GM19240 (cell line): Measurements from ENCODE around the gene MUC6.

ENCODE experiments used
- DNase-seq: peaks from one replicate; pipeline ENCODE4 v3.0.0; 2011; ENCODE audit warnings: low spot score; ENCODE audit not compliant: insufficient read length

Gene MUC6

DNA sequence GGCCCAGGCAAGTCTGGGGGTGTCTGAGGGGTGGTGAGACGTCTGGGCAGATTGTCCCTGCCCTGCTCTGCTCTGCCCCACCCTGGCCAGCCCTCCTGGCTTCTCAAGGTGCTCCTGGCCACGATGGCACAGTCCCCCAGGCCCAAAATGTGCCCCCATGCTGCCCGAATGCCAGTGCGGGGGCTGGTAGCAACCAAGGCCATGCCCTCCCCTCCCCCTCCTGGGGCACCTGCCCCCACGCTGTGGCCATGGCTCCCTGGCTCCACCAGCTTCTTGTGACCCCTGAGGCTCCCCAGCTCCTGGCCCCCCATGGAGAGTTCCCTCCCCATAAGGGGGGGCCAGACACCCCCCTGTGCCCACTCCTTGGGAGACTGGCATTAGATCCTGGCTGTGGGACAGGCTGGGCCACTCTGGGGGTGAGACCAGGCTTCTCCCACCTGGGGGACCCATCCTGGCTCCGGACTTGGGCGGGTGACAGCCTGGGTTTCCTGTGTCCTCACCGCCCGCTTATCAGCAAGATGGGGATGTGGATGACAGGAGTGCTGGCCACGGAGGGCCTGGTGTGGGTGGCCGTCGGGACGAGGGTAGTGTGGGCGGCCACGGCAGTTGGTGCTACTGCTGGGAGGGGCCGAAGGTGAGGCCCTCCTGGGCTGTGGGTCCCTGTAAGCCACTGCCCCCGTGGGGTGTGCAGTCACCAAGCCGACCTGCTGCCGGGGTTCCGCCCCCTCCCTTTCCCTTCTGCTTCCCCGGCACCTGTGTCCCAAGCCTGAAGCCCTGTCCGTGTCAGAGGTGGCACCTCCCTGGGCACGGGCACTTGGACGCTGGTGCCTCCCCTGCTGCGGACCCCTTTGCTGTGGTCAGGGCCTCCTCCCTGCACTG, 15.9 kb upstream of the MUC6 start:
- DNase-seq = no peak

DNA sequence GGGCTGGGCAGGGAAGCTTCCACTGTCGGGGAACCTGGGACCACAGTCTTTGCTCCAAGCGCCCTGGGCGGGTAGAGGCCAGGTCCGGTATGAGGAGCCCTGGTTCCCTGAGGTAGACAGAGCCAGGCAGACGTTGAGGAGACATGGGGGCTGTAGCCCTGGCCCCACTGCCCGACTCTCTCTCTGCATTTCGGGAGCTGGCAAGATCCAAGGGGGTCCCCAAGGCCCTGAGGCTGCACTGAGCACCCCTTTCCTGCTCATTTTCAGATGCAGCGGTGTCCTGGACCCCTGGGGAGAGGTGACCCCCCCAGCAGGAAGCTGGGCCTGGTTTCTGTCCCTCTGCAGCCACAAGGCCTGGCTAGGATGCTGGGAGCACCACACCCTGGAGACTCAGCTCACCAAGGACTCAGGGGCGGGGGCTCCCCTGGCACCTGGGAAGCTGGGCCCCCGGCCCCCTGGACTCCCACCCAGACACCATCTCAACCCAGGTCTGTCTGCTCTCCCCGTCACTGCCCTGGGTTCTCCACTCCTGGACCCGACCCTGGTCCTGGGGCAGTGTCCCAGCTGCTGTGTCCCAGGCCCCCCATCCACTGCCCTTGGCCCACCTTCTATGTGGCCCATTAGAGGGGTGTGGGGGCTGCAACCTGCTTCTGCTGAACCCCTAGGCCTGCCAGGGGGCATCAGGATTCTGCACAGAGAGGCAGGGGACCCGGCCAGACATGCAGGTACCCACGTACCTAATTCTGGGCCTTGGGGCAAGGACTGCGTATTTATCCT, 15.0 kb upstream of the MUC6 start:
- DNase-seq = no peak

DNA sequence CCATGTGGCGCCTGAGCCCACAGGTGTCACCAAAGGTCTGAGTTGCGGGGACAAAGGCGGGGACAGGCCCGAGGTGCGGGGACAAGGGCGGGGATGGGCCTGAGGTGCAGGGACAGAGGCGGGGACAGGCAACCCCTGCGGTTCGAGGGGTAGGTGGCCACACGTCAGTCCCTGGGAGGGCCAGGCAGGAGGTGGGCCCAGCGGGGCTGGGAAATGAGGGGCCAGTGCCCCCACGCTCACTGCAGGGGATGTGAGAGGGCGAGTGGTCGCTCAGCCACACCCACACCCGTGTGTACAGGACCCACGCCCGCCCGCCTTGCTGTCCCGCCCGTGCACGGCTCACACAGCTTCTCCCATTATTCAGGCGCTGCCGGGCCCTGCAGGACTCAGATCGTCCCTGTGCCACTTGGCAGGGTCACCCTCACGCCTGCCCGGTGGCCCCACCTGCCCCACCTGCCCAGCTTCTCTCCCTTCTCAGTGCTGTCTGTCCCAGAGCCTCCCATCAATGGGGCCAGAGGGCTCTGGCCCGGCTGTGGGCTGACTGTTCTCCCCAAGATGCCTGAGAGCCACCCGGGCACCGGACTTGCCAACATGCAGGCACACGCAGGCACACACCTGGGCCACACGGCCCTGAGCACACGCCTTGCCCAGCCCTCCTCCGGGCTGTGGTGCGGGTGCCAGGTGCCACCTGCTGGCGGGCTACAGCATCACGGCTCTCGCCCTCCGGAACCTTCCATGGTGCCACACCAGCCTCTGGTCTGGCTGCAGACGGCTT, 14.2 kb upstream of the MUC6 start:
- DNase-seq = peak; percentile 92

DNA sequence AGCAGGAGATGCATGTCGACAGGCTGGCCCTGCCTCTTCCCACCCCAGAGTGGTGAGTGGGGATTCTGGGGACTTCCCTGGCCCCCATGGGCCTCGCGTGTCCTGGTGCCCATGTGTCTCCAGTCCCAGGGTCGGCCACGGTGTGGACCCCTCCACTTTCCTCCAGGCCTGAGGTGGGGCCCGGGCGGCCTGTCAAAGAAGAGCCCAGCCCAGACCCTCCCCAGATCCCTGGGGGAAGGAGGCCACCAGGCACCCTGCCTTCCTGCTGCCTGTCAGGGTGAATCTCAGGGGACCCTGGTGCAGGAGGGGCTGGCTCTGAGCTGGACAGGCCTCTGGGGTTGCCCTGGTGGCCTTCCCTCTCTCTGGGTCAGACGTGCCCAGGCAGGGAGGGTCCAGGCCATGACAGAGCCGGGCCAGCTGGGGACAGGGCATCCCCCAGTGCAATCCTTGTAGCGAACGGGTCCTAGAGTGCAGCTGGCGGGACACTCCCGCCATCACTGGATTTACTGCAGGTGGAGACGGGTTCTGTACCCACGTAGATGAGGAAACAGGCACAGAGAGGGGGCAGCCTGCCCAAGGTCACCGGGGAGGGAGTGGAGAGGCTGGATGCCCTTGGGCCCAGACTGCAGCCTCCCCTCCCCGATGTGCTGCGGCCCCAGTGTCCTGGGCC, 13.5 kb upstream of the MUC6 start:
- DNase-seq = no peak

DNA sequence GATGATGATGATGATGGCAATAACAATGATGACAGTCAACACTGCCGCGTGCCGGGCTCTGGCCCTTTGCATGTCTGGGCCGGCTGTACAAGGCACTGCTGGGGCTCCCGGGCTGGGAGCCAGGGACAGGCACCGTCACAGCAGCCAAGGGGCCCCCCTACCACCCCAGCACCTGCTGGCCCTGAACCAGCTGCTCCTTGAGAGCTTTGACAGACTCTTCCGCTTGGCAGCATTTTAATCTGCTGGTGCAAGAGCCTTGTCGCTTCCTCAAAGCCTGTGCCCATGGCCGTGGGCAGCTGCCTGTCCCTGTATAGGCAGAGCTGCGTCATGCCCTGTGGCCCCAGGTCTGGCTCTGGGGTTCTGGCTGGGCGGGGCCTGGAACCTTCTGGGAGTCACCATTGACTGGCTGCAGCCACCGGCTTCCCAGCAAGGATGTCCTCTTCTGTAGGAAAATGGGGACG, 12.9 kb upstream of the MUC6 start:
- DNase-seq = no peak

DNA sequence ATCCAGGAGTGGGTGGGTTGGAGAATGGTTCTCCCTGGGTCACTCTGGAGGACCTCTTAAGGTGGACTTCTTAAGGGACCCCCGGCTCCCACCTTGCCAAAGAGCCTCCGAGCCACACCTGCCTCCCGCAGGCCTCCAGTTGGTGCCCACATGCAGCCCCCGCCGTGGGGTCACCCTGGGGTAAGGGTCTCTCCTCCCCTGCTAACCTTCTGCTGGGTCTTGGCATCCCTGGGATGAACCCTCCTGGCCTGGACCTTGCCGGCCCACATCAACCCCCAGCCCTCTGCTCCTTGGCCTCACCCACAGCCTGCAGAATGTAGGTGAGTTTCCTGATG, 12.5 kb upstream of the MUC6 start:
- no peak for DNase-seq

DNA sequence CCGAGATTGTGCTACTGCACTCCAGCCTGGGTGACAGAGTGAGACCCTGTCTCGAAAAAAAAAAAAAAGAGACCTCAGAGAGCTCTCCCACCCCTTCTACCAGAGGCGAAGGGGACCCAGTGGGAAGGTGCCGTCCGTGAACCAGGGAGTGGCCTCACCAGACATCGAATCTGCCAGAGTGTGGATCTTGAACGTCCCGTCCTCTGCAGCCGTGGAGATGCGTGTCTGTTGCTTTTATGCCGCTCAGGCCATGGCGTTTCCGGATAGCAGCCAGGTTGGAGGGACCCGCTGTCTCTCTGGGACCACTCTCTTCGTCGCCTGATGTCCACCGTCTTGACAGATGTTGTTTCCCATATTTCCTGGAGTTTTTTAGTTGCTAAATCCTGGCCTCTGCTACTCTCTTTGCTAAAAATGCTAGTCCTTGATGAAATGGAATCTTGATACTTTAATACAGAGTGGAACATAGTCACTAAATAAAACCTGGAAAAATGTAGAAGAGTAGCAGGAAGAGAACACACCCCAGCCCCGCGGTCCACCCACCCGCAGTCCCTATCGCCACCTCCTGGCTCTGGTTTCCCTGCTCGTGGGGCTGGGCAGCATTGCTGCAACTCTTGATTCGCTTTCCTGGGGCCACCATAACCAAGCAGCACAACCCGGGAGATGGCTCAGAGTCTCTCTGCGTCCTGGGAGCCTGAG, 12.0 kb upstream of the MUC6 start:
- DNase-seq = no peak

DNA sequence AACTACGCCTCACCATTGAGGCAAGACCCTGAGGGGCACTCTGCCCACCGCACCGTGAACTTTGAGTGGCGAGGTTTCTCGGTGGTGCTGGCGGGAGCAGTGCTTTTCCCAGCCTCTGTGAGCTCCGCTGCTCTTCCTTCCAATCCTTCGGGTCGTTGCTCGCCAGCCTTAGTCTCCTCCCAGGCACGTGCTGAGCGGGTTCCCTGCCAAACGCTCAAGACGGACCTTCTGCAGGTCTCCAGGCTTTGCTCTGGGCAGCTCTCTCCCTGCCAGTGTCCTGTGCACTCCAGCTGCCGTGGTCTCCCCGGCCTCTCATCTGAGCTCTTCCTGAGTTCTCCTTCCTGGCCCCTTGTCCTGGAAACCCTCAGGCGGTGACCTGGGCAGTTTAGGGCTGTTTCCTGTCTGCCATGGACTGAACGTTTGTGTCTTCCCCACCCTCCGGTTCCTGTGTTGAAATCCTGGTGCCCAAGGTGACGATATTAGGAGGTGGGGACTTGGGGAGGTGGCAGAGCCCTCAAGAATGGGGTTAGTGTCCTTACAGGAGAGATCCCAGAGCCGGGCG, 11.2 kb upstream of the MUC6 start:
- DNase-seq = no peak

DNA sequence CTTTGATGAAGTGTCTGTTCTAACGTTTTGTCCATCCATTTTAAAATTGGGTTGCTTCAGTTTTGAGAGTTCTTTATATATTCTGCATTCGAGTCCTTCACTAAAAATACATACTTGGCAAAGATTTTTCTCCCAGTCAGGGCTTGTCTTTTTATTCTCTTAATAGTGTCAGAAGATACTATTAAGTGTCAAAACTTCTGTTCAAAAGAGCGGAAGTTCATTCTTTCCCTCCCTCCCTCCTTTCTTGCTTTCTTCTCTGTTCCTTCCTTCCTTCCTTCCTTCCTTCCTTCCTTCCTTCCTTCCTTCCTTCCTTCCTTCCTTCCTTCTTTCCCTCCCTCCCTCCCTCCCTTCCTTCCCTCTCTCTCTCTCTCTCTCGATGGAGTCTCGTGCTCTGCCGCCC, 7.6 kb upstream of the MUC6 start:
- no peak for DNase-seq

DNA sequence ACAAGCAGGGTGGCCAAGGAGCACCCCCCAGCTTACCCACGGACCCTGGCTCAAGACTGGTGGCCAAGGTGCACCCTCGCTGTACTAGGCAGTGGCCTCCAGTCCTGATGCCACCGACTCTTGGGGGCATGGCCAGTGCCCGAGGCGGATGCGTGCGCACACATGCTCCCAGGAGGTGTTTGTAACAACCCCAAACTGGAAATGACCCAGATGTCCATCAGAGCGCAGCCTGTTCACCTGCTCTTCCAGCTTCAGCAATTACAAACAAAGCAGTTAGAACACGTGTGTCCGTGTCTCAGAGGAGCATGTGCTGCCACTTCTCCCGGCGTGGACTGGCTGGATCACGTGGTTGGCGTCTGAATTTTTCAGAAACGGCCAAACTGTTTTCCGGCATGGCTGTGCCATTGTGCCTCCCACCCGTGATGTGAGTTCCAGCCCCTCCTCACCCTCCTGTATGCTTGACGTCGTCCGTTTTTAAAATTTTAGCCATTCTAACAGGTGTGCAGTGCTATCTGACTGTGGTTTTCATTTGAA, 7.1 kb upstream of the MUC6 start:
- DNase-seq = no peak

DNA sequence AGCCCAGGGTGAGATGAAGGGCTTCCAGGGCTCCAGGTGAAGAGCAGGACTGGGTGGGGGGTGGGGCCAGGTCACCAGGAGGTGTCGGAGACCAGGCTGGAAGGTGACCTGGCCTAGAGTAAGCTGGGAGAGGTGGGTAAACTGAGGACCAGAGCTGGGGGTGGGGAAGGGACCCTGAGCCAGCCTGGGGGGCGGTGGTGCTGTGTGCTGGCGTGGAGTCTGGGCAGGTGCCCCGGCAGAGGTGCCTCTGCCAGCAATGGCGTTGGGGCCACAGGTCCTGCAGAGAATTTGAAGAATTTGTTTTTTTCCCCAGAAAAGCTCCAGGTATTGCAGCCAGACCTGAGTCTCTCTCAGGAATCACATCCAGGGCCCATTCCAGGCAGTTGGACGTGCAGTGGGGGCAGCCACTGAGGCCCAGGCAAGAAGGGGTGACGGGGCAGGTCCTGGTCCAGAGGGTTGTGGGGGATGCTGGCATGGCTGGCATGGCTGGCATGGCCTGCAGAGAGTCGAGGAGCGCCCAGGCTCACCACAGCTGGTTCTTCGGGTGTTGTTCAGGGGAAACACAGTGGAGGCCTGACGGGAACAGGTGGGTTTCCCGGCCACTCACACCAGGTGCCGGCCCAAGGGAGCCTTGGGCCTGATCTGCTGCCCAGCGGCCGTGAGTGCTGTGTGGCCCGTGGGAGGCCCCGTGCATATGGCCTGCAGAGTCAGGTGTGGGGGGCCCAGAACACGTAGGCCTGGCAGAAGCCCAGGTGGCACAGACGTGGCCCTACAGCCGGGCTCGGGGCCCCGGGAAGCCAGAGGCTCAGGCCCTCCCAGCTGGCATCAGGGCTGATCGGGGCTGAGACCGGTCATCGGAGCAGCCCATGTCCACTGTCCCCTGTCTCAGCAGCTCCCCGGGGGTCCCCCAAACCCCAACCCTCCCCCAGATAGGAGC, 6.4 kb upstream of the MUC6 start:
- no peak for DNase-seq

DNA sequence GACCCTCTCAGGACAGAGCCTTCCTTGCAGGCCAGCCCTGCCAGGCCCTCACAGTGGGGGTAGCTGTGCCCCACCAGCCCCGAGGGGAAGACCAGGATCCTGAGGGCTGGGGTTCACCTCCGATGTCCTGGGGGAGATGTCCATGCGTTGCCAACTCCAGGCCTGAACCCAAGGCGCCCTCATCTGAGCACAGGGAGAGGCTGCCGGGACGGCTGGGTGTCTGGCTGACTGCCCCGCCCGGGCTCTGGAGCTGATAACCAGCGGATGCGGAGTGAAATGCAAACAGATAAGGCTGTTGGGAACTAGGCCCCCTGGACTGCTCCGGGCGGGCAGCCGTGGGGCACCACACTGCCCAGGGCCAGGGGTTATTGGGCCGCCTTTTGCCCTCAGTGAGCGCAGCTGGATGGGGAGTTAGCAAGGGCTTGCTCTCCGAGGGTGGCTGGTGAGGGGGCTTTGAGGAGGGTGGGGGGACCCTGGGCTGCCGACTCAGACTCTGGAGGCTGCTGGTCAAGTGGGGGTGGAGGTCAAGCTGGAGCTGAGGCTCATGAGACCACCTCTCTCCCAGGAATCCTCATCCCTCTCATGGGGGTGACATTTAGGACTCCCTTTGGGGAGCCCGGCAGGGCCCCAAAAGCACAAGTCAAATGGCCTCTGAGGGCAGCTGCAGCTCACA, 5.6 kb upstream of the MUC6 start:
- no peak for DNase-seq

DNA sequence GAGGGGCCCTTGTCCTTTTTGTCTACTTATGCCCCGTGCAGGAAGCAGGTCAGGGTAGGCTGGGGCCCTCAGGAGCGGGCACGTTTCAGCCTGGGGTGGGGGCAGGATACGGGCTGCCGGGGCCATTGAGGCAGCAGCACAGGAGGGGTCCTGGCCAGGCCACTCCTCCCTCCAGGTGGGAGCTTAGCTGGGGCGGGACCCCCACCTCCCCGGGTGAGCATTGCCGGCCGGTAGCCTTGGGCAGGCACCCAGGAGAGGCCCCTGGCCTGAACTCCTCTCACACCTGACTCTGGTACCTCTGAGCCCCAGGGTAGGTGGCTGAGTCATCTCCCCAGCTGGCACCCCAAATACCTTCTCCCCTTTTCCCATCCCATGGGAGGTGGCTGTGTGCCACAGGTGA, 5.0 kb upstream of the MUC6 start:
- no peak for DNase-seq

DNA sequence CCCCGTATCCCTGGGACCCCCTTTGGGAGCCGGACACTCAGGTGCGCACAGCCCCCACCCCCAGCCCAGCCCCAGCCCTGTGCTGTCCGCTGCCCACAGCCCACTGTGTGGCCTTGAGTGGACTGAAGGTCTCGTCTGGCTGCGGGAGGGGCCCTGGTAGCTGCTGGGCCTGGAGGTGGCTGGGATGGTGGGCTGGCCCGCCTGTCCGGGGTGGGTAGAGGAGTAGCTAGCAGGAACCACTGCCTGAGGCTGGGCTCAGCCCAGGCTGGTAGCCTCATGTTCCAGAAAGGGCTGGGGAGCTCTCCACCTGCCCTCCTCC, 4.6 kb upstream of the MUC6 start:
- DNase-seq = no peak

DNA sequence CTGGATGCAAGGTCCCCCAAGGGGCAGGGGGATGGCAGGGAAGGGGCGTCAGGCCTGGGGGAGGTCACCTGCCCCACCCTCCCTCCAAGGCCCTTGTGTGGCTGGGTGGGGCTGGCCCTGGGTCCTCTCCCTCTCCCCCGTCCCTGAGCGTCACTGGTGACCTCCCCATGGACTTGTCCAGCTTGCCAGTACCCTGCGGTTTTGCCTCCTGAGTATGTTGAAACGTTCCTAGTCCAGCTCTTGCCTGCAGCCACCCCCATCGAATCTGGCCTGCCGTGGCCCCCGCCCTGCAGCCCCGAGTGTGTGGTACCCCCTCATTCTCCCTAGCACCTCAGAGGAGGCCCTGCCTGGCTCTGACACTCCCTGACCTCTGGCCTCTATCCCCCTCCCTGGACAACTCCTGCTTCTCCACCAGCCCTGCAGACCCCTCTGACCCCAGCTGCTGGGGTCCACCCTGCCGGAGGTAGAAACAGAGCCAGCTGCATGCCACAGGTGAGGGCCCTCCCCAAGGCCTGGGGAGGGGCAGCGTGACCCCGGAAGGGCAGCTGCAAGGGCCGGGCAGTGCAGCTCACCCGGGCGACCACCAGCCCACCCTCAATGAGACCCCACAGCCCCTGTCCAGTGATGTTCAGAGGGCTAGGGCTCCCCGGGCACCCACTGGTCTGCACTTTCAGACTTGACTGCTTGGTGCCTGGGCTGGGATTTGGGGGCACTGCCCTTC, 4.1 kb upstream of the MUC6 start:
- no peak for DNase-seq

DNA sequence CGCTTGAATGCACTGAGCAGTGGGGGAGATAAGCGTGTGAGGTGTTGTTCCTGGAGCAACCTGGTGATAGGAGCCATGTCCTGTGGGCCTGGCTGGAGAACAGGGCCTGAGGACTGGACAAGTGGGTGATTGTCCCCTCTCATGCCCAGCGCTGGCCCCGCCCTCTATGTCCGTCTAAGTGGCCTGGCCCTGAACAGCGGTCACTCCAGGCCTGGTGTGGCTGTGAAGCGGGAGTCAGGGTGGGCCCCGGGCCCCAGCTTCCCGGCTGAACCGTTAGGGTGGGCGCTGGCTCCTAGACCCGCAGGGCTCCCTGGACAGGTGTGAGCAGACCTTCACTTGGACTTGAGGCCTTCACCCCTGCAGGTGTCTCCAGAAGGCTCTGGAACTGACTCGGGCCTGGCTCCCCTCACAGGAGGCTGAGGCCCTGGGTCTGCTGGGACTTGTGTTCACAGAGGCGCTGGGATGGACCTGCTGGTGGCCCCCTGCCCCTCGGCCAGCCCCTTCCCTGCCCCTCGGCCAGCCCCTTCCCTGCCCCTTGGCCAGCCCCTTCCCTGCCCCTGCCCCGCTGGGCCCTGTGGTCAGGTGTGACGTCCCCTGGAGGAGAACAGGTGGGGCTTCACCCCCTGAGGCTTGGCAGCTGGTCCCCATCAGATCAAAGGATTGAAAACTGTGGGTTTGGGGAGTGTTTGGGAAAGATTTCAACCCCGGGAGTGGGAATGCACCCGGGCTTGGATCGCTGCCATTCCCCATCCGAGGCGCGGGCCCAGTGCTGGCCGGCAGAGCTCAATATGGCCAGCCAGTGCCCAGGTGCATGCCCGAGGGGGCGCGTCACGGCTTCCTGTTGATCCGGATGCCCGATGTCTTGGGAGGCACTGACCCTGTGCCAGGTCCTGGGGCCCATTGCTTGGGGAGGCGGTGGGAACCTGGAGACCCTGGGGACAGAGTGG, 3.2 kb upstream of the MUC6 start:
- DNase-seq = no peak

DNA sequence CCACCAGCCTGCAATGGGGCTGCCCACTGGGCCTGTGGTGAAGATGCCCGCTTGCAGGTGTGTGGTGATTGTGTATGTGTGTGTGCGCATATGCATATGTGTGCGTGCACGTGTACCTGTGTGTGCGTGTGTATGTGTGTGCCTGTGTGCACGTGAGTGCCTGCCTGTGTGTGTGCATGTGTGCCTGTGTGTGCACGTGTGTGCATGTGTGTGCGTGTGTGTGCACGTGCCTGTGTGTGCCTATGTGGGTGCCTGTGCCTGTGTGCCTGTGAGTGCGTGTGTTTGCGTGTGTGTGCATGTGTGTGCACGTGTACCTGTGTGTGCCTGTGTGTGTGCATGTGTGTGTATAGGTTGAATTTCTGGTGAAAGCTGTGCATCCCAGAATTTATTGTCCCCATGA, 2.4 kb upstream of the MUC6 start:
- no peak for DNase-seq
